ENCODE data around the gene COL18A1.

DNA sequence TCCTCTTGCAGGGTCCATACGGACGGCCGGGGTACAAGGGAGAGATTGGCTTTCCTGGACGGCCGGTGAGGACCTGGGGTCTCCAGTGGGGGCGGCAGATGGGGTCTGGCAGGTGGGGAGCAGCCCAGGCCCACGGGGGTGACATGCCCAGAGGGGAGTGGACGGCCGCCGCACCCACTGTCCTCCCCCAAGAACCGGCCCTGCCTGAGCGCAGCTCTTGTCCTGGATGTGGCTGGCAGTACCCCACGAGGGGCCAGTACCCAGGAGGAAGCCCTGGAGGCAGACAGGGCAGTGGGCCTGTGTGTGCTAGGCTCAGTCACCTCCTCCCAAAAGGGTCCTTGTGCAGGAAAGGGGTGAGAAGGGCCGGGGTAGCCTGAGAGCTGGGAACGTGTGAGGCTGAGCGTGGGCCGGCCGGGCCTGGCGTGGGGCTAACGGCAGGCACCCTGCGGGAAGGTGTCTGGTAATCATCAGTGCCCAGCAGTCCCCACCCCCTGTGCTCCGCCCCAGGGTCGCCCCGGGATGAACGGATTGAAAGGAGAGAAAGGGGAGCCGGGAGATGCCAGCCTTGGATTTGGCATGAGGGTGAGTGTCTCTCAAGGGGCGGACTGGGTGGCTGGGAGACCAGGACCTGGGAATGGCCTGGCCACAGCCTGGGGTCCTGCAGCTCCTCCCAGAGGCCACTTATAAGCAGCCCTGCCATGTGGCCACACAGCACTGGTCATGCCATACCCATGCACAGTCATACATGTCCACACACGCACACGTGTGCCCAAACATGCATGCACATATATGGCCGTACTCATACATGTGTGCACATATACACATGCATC lies 90.1 kb downstream of the COL18A1 start:
- TF ChIP-seq CTCF (IDR thresholded peaks at IDR 0.05), result no peak
- no peak for TF ChIP-seq POLR2A (IDR thresholded peaks at IDR 0.05)
